Transverse colon (tissue), 4 donors: ENCODE data around the gene CPVL. TPM values are rescaled to one million over a fixed set of nuclear protein-coding genes. Genes with fewer than 3 reads are reported as not detected.

Source experiments
- DNase-seq: peaks from one replicate; pipeline ENCODE4 v3.0.0-alpha.2; 2019
- H3K27ac ChIP-seq, 4 donors: fragments of 200-600 bp; sonication (generic); 2 replicates each; pipeline ENCODE4 v1.5.1; 2016 to 2018; ENCODE audit warnings: inconsistent platforms in 4 of 4
- H3K27me3 ChIP-seq: fragments of 200-600 bp; sonication (generic); 2 replicates; pipeline ENCODE4 v1.5.1; 2017; ENCODE audit warnings: inconsistent platforms
- H3K36me3 ChIP-seq, 4 donors: fragments of 200-600 bp; sonication (generic); 2 replicates each; pipeline ENCODE4 v1.5.1; 2017 to 2019; ENCODE audit warnings: inconsistent platforms in 4 of 4
- H3K4me1 ChIP-seq, 4 donors: fragments of 200-600 bp; sonication (generic); 2 replicates each; pipeline ENCODE4 v1.5.1; 2017 to 2020; ENCODE audit warnings: inconsistent platforms in 4 of 4
- H3K4me3 ChIP-seq, 4 donors: fragments of 200-600 bp; sonication (generic); 1 replicate in 1 of 4; 2 replicates in 3 of 4; pipeline versions ENCODE4 v1.5.1 to v1.6.1; 2017 to 2019; ENCODE audit warnings: inconsistent platforms in 4 of 4
- H3K9me3 ChIP-seq, 2 donors: fragments of 200-600 bp; sonication (generic); 2 replicates each; pipeline ENCODE4 v1.5.1; 2017 to 2019; ENCODE audit warnings: inconsistent platforms in 2 of 2
- CTCF ChIP-seq, 5 experiments: fragments of 200-600 bp in 3 of 5; fragments of 450-650 bp in 2 of 5; sonication (generic) in 3 of 5; IDR thresholded peaks; 1 replicate in 2 of 5; 2 replicates in 3 of 5; pipeline ENCODE4 v1.5.1; 2016 to 2017; ENCODE audit warnings: antibody characterized with exemption in 5 of 5, inconsistent platforms in 3 of 5, mild to moderate bottlenecking in 2 of 5, moderate library complexity in 1 of 5
- EP300 ChIP-seq: sonication (generic); formaldehyde crosslinking; IDR thresholded peaks from one replicate; pipeline ENCODE4 v1.6.1; 2017; ENCODE audit warnings: antibody characterized with exemption, low read depth
- POLR2A ChIP-seq: fragments of 450-650 bp; IDR thresholded peaks from one replicate; pipeline ENCODE4 v1.6.1; 2016; ENCODE audit warnings: antibody characterized with exemption, mild to moderate bottlenecking, moderate library complexity
- POLR2AphosphoS5 ChIP-seq, 3 donors: sonication (generic); formaldehyde crosslinking; IDR thresholded peaks; one replicate each; pipeline ENCODE4 v1.6.1; 2016; ENCODE audit warnings: antibody characterized with exemption in 3 of 3
- WGBS, 2 donors: methylation state at CpG; one replicate each; pipeline ENCODE4 v1.1.5; 2018; ENCODE audit warnings: low coverage in 1 of 2; 5-methylcytosine and 5-hydroxymethylcytosine counted together
- in situ Hi-C, 4 donors: fragments of 200-750 bp; cut with MboI; loops; one replicate each; pipeline versions ENCODE4 v1.15.0 to v1.15.1; 2017; ENCODE audit warnings: low sequenced_read_pairs in 3 of 4, low pct_ligation_motif_present in 1 of 4, low pct_unique_long_range_greater_than_20kb in 1 of 4
- intact Hi-C: fragments of 100-400 bp; cut with DNase I; formaldehyde crosslinking; loops from one replicate; pipeline ENCODE4 v1.15.1; 2023; ENCODE audit warnings: low total_unique reads
- total RNA-seq, 4 donors: library from RNA; depleted of rRNA; stranded (reverse); fragments of >200 nt; gene quantifications; one replicate each; pipeline ENCODE4 v1.1.0, GENCODE V29; 2016

The CPVL gene
- total RNA-seq, 4 donors from 2014 or later = 0.75 to 9.7 (median 4.8) TPM

DNA sequence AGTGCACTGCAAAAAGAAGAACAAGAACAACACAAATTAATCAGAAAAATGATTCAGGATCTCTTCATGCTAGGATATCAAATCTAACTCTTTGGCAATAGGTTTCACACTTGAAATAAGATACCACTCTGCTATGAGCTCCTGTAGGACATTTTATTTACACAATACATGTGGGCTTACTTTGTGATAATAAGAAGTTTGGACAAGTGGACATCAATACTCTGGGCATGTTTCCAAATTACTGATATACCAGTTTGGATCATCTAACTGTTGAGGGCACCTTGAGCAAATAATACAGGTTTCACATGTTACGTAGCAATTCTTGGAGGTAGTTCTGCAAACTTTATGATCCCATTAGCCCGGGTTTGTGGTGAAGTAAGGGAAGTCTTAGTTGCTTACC, 59.8 kb downstream of the CPVL start:
- no peaks in the 10 kb centered on the region for H3K27me3 ChIP-seq
- H3K4me1 ChIP-seq = peaks cover 4 to 36% (median 17%) of the 10 kb centered on the region in 4 donors
- 10 to 51% methylated on average over 2 of the region's 2 CpGs for WGBS, 2 donors
- in situ Hi-C loops (no loop called here), intact Hi-C loops (no loop called here)
- no peak overlapping the region for H3K4me3 ChIP-seq
- TF ChIP-seq POLR2A (no peak), CTCF (IDR thresholded peaks at IDR 0.05) (no peak), POLR2AphosphoS5 (IDR thresholded peaks at IDR 0.05) (no peak), EP300 (no peak)
- H3K9me3 ChIP-seq = no peaks in the 10 kb centered on the region
- H3K36me3 ChIP-seq = no peaks in the 10 kb centered on the region
- H3K27ac ChIP-seq = no peak overlapping the region
- no peak for DNase-seq

DNA sequence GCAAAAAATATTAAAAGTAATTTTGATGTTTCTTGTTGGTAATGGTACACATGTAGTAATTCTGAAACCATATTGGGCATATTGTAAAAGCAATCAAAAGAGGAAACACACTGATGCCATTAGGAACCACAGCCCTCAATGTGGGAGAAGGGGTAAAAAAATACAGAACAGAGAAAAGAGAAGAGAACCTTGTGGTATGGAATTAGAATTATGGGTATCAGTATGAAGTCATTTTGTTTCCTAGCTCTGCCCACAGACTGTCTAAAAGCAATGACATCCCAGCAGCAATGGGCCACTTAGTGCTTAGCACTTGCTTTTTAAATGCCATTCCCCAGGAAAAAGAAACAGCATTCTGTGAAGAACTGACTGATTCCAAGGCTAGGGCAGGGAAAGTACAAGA, 61.5 kb downstream of the CPVL start:
- intact Hi-C loops (no loop called here), in situ Hi-C loops (no loop called here)
- no peak for TF ChIP-seq EP300
- TF ChIP-seq POLR2A = no peak
- no peak for TF ChIP-seq POLR2AphosphoS5 (IDR thresholded peaks at IDR 0.05)
- no peak for TF ChIP-seq CTCF (IDR thresholded peaks at IDR 0.05)
- Histone ChIP-seq H3K4me3 (no peak overlapping the region), H3K27me3 (no peaks in the 10 kb centered on the region), H3K36me3 (no peaks in the 10 kb centered on the region), H3K27ac (no peak overlapping the region), H3K4me1 (peaks cover 0 to 21% (median 11%) of the 10 kb centered on the region in 4 donors), H3K9me3 (no peaks in the 10 kb centered on the region)
- DNase-seq = no peak

DNA sequence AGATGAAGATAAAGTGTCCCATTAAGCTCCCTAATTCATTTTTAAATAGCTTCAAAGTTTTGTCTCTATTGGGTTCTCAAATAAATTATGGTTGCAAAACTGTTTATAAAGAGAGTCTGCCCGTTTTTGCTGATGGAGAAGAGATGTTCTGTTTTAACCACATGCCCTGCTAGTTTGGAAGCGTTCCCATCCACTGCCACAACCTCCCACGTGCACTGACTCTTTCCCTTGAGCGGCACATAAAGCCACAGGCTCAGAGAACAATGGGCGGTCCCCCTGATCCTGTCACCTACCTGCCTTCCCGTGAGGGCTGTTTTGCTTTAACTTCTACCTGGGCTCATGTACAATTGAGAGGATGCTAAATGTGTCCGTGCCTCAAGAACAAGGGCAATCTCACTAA, 65.5 kb downstream of the CPVL start:
- intact Hi-C loops = no loop called here
- no peaks in the 10 kb centered on the region for H3K4me1 ChIP-seq
- H3K9me3 ChIP-seq = no peaks in the 10 kb centered on the region
- in situ Hi-C loops = no loop called here
- DNase-seq = no peak
- 74 to 77% methylated on average over 7 of the region's 7 CpGs for WGBS, 2 donors
- no peaks in the 10 kb centered on the region for H3K27me3 ChIP-seq
- TF ChIP-seq EP300 (no peak), POLR2A (no peak), POLR2AphosphoS5 (IDR thresholded peaks at IDR 0.05) (no peak), CTCF (IDR thresholded peaks at IDR 0.05) (no peak)
- no peak overlapping the region for H3K27ac ChIP-seq
- no peaks in the 10 kb centered on the region for H3K36me3 ChIP-seq
- no peak overlapping the region for H3K4me3 ChIP-seq

DNA sequence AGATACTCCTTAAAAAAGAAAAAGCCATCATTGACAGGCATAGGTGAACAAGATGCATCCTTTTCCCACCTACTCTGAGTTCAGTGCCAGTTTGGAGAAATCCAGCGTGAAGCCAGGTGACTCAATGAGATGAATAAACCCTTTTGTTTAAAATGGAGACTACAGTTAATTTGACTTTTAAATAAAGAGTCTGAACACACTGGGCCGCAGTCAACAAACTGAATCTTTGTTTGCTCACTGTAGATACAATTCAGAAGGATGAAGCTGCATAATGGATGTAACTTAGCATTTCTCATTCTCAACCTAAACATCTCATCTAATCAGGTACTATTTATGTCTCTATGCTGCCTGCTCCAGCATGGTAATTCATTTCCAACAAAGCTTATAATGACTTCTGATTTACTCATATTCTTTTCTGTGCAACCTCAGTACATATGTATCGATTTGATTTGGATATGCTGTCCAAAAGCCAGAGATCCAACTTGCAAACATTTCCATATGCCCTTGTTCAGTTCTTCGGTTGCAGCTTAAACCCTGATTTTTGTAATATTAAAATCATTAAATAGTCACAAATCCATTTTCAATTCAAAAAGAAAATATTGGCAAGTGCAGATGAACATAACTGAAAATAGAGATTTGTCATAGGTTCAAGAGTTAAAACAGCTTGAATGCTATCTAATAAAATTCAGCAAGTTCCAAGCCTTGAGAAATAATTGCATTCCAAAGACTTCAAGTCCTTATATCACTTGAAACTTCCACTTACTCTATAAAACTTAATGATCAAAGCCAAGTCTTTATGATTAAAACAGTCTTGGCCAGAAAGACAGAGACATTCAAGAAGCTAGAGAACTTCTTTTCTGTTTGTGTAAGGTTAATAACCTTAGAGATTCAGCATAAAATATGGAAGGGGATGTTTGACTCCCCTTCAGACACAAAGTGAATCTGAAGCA, 67.8 kb downstream of the CPVL start:
- in situ Hi-C loops = no loop called here
- 82 to 89% methylated on average over 4 of the region's 4 CpGs for whole genome bisulfite sequencing, 2 donors
- no peak for TF ChIP-seq POLR2A
- no peak for TF ChIP-seq POLR2AphosphoS5 (IDR thresholded peaks at IDR 0.05)
- no peak for TF ChIP-seq CTCF (IDR thresholded peaks at IDR 0.05)
- no peak for TF ChIP-seq EP300

More for the DNA sequence above, 67.8 kb downstream of the CPVL start:
- no peaks in the 10 kb centered on the region for H3K9me3 ChIP-seq
- no peaks in the 10 kb centered on the region for H3K4me1 ChIP-seq
- no peak overlapping the region for H3K4me3 ChIP-seq
- no peaks in the 10 kb centered on the region for H3K36me3 ChIP-seq
- H3K27ac ChIP-seq = no peak overlapping the region
- intact Hi-C loops = no loop called here
- no peaks in the 10 kb centered on the region for H3K27me3 ChIP-seq
- no peak for DNase-seq
